ENCODE data around the gene PCDH15.

The PCDH15 gene

GRCh38 chr10:53839440-53840039 is 961.5 kb downstream of the PCDH15 start:
- no peak for DNase-seq

DNA sequence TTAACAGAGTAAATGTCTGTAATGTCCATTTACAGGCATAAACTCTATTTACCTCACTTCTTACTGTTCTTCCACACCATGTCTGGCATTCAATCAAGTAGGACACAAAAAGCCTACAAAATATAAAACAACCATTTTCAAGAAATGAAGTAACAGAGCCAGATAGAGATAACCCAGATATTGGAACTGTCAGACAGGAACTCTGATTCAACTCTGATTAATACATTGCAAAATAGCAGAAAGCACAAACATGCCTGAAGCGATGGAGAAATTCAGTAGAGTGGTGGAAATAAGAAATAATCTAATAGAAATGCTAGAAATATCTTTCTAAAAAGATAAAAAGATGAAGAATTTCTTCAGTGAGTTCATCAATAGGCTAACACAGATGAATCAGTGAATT is 964.4 kb downstream of the PCDH15 start:
- no peak for DNase-seq

DNA sequence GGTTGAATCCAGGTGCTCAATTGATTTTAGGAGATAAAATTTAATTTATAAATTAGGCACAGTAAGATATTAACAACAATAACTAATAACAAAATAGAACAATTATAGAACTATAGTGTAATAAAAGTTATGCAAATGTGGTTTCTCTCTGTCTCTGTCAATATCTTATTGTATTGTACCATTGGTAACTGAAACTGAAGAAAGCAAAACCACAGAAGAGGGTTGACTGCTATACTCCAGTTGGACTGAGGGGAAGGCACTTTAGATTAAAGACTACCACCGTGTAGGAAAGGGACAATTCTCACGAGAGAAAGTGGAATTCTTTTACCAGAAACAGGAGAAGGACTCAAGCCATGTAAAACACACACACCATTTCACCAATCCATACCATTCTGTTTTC is 967.1 kb downstream of the PCDH15 start:
- DNase-seq, result no peak

DNA sequence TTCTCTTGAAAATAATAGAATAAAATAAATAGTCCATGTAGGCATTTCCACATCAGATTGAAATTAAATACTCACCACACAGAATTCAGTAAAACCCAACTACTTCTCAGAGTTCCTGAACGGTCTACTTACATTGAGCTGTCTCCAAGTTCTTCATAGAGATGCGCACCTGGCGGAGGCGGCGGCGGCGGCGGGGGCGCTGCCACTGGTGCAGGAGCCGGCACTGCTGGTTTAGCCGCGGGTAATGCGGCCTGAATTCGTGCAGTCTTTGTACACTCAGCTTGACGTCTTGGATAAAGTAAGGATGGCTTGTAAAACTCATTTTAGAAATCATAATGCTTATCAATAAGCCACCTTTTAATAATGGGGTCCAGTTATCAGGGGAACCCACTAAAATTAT is 973.8 kb downstream of the PCDH15 start:
- DNase-seq, result no peak

- no peak for DNase-seq
These were observed 992.2 kb downstream of the PCDH15 start for GRCh38 chr10:53808677-53809372.

GRCh38 chr10:53786236-53786900 is 1014.7 kb downstream of the PCDH15 start:
- no peak for DNase-seq

- DNase-seq, result no peak
These were observed 1029.3 kb downstream of the PCDH15 start for GRCh38 chr10:53771701-53772100.

DNA sequence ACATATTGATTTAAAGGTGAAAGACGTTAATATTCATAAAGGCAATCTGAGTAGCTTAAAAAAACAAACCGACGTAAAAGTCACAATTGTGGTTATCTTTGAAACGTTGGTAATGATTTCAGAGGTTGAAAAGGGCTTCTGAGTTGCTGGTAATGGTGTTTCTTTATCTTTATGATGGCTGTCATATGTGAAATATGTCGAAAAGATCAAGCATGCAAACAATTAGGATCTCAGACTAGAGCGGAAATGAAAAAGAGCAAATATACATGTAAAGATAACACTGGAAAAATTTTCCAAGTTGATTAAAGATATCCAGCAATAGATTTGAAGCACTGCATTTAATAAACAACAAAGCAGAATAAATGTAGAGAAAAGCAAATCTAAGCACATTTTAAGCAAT is 1030.1 kb downstream of the PCDH15 start:
- DNase-seq, result no peak

DNA sequence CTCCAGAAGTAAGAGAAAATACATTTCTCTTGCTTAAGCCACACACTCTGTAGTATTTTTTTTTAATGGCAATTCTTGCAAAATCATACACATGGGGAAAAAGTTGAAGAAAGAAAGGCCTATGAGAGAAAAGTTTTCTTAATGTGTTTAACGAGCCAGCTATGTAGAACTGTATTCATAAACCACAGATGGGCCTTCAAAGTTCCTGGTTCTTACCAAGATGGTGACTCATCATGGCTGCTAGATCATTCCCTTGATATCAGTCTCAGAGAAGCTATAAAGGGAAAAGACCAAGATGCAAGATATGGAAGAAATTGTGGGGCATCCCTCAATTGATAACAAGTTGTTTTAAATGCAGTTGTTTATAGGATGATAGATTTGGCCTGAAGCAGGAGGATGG is 1035.7 kb downstream of the PCDH15 start:
- DNase-seq, result no peak

GRCh38 chr10:53754596-53755250 is 1046.3 kb downstream of the PCDH15 start:
- DNase-seq, result no peak
